GM18519 (cell line): ENCODE measurements around the gene TANGO6.
"Not testable (repeated sequence)": the region's sequence is repeated elsewhere in the genome, so short reads cannot be mapped to it uniquely, and the experiment has no call there.

ENCODE experiments used
- ATAC-seq: cut with Tn5 transposase; IDR thresholded peaks from one replicate; pipeline ENCODE4 v1.9.1; 2021; ENCODE audit warnings: mild to moderate bottlenecking, moderate library complexity; ENCODE audit not compliant: unreplicated experiment, low FRiP score

The TANGO6 gene

DNA sequence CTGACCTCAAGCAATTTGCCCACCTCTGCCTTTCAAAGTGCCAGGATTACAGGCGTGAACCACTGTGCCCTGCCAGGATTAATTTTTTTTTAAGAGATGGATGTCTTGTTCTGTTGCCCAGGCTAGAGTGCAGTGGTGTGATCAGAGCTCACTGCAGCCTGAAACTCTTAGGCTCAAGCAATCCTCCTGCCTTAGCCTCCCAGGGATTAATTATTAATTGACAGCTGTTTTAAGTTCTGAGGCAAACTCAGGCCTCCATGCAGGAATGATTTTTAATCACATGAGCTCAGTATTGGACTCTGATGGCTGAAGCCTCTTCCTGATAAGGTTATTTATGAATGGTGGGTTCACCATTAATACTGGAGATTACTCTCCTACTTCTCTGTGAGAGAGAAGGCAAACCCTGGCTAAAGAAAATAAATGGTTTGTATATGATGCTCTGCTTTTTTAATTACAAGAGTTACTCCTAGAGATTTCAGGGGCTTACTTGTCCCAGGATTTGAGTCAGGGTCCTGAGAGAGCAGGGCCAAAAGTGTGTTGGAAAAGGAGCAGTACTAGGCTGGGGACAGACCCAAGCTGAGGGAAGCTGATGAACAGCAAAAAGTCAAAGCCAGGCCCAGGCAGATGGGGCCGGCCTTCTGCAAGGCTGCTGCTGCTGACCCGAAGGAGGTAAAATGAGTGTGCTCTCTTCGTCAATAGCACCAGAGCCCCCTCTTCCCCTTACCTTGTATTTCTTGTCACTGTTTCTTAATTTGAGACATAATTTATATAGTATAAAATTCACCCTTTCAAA is 205.2 kb downstream of the TANGO6 start:
- ATAC-seq: no peak

DNA sequence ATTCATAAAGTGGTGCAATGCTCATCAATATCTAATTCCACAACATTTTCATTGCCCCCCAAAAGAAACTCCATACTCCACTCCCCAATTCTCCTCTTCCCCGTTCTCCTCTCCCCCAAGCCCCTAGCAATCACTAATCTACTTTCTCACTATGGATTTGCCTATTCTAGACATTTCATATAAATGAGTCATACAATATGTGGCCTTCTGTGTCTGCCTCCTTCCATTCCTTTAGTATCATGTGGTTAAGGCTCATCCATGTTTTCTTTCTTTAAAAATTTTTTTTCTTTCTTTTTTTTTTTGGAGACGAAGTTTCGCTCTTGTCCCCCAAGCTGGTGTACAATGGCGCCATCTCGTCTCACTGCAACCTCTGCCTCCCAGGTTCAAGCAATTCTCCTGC is 205.8 kb downstream of the TANGO6 start:
- ATAC-seq: no peak

DNA sequence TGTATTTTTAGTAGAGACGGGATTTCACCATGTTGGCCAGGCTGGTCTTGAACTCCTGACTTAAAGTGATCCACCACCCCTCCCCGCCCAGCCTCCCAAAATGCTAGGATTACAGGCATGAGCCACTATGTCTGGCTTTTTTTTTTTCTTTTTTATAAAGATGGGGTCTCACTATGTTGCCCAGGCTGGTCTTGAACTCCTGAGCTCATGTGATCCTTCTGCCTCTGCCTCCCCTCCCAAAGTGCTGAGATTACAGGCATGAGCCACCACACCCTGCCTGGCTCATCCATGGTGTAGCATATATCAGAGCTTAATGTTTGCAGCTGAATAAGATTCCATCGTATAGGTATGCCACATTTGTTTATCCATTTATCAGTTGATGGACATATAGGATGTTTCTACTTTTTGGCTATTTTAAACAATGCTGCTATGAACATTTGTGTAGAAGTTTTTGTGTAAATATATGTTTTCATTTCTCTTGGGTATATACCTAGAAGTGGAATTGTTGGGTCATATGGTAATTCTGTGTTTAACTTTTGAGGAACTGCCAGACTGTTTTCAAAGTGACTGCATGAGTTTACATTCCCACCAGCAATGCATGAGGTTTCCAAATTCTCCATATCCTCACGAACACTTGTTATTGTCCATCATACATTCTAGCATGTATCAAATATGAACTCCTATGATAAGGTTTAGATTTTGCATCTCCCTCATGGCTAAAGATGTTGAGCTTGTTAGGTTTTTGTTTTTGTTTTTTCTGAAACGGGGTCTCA is 206.5 kb downstream of the TANGO6 start:
- no peak for ATAC-seq

DNA sequence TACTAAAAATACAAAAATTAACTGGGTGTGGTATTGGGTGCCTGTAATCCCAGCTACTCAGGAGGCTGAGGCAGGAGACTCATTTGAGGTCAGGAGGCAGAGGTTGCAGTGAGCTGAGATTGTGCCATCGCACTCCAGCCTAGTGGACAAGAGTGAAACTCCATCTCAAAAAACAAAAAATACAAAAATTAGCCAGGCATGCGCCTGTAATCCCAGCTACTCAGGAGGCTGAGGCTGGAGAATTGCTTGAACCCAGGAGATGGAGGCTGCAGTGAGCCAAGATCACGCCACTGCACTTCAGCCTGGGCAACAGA is 208.1 kb downstream of the TANGO6 start:
- ATAC-seq: not testable (repeated sequence)

DNA sequence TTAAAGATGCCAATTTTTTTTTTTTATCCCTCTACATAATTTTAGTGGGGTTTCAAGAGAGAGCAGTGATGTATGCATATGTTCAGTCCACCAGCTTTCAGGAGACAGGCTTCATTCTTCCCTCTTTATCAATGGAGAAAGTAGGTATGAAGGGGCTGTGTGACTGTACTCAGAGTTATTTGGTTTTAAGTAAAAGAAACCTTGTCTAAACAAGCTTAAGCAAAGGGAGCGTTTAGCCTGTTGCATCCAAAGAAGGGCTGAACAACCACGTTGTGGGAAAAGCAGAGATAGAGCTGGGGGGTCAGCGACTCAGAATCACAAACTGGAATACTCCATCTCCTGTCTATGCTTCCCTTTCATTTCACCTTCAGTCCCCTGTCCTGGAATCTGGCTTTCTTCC is 211.7 kb downstream of the TANGO6 start:
- ATAC-seq: no peak

DNA sequence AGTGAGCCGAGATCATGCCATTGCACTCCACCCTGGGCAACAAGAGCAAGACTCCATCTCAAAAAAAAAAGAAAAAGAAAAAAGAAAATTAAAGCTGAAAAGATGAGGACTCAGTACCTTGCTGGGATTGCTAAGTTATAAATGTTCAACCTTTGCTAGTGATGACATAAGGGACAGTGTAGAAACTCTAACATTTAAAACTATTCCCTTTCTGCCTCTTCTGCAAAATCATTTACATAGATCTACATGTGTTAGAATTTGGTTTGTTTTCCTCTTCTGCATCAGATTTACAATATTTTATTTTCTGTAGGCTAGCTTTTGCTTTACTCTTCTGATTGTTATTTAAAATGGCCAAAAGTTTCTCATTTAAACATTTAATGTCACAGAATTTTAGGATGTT is 212.6 kb downstream of the TANGO6 start:
- ATAC-seq: no peak

DNA sequence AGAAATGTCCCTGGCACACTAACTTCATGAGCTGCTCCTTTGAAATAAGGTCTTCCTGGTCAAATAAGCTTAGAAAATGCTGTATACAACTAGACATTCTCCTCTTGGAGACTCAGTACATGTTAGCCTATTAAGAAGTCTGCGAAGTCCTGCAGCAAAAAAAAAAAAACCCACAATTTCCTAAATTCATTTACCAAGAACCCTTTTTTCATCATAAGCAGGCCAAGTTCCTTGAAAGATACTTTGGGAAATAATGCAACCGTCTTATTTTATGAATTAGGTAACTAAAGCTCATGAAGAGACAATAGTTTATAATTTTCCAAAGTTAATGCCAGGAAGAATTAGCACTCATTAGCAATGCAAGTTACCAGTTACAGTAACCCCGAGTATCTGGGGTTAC is 213.1 kb downstream of the TANGO6 start:
- no peak for ATAC-seq

DNA sequence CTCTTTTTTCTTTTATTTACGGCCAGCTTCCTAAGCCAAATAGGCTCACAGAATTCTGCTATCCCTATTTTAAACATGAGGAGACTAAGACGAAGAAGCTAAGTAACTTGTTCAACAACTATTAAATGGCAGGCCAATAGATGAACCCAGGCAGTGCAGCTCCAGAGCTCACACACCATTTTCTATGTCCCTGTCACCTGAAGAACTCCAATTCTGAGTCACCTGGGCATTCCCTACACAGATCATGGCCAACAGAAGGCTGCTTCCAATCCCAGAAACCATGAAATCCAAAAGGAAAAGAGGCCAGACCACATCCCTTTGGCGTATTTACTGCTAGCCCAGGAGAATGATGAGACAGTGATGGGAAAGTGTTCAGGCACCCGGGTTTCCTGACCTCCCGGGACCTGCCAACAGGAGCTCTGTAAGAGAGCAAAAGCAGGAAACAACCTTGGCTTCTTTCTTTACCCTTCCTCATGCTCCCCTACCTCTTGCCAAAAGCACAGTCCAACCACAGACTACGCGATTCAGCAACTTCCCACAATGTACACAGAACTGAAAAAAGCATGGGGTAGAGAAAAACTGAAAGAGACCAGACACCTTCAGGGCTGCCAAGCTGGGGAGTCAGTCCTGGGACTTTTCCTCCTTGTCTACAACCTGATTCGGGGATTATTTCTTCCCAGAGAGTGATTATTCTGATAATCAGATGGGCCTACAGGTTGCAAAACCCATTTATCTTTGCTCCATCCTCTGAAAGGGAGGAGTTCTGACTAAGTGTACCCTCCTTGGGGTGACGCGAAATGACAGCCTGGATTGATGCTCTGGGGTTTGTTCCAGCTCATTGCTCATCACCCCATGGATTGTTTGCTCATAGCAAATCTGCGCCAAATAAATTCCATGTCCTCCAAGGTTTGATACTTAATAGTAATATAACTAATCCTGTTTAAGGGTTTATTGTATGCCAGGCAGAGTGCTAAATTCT is 214.4 kb downstream of the TANGO6 start:
- ATAC-seq: no peak

DNA sequence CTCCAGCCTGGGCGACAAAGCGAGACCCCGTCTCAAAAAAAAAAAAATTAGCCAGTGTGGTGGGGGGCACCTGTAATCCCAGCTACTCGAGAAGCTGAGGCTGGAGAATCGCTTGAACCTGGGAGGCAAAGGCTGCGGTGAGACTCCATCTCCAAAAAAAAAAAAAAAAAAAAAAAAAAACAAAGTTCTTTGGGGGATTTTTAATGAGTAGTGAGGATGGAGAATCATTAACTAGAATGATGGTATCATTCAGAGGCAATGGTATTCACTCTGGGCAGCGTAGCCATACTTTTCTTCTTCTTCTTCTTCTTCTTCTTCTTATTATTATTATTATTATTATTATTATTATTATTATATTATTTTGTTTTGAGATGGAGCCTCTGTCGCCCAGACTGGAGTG is 220.2 kb downstream of the TANGO6 start:
- ATAC-seq: not testable (repeated sequence)

DNA sequence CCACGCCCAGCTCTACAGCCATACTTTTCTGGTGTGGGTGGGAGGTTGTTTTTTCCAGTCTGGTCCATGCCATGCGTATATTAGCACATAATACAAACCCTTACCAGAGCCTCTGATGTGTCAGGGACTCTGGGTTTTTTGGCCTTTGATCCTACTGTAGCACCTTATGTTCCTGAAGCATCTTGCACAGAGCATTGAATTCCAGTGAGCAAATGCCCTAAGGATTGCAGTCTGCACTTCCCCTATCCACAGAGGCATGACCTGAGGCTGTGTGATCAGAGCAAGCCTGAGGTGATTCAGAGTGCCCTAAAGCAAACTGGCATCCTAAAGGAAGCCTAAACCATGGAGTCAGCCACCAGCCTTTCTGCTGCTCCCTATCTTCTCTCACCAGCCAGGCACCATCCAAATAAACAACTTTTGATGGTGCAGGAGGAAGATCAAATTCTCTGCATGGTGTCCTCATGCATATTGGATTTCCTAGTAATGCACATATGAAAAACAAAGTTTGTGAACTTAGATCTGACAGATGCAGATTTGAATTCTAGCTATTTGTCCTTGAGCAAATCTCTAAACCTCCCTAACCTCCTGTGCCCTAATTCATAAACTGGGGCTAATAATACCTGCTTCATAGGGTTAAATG is 220.9 kb downstream of the TANGO6 start:
- no peak for ATAC-seq

DNA sequence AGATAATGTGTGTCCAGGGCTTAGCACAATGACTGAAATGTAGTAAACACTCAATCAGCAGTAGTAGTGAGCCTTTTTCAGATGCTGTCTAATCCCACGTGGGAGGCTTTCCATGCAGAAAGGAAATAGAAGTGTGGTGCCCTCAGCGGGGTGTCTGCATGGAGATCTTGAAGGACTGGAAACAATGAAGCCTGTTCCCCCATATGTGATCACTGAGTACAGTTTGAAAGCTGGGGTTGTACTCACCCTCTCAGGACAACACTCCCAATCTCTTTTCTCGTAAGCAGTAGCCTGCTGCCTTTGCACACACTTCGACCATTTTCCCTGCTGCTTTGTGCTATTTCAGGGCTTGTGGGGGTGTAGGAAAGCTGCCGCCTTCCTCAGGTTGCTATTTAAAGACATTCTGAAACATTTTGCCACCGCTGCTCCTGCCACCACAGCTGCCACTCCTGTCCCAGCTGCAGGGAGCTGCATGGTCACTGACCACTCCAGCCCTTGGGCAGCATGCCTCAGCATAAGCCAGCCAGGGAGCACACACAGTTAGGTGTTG is 221.5 kb downstream of the TANGO6 start:
- no peak for ATAC-seq

DNA sequence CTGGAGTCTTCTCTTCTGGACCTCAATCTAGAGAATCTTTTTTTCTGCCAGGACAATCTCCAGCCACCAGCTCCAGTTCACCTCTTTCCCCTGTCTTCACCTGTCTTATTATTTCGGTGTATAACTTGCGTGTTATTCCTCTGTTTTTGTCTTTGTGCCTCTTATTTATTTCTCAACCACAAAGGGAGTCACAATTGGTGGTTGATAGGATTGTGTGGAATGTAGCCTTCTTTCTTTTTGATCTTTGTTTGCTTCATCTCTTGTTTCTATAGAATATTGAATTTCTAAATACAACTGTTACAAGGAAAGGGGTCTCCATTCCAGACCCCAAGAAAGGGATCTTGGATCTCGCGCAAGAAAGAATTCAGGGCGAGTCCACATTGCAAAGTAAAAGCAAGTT is 226.2 kb downstream of the TANGO6 start:
- no peak for ATAC-seq

DNA sequence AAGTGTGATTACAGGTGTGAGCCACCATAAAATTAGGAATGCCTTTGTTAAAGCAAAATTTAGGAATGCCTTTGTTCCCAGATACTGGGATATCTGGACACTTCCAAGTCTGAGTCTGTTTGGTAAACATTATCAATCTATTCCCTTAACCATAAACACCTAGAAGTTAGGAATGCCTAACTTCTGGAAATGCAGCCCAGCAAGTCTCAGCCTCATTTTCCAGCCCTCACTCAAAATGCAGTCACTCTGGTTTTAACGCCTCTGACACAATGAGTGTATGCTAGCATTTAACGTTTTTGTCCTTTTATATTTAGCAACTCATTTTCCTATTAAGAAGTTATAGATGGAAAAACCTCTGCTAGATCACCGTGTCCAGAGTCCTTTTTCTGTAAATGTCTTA is 227.7 kb downstream of the TANGO6 start:
- no peak for ATAC-seq

DNA sequence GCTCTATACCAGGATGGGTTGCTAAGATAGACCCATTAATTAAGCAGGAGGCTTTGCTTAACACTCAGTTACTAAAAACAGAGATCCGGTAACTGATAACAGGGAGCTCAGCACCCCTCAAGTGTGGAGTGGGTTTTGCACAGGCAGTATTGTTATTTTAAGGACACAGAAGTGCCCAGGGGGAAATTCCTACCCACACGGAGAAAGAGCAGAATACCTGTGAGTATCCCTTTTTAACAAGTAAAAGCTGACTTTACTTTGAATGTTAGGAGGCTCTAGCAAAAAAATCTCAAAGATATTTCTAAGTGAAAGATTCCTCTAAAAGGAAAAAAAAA is 229.3 kb downstream of the TANGO6 start:
- no peak for ATAC-seq

DNA sequence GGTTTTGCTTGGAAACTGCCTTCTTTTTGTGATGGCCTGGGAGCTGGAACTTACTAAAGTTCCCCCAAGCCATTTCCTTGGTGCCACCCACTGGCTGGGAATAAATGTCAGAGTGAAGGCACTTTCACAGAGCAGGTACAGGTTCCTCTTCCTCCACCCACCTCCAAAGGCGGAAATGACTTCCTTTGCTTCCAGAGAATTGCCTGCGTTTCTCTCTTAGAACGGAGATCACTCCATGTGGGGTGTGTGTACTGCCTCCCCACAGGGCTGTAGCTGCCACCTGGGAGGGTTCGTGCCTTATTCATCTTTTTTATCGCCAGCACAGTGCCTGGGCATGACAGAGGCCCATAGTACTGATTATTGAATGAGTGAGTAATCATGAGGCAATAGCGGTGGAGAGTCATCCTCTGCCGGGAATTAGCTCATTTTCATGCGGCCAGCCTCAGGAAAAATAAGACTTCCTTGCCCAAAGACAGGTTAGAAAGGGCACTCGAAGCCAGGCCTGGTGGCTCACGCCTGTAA is 229.9 kb downstream of the TANGO6 start:
- no peak for ATAC-seq

DNA sequence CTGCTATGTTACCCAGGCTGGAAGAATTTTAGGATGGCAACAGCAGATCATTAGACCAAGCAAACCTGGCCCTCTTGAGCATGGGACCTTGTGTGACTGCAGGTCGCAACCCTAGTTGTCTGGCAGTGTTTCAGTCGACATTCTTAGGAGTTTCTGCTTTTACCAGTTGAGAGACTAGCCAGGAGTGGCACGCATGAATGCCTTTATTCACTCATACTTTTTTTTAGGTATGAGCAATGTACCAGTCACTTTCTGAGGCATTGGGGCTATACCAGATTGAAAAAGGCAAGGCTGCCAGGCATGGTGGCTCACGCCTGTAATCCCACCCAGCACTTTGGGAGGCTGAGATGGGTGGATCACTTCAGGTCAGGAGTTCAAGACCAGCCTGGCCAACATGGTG is 233.9 kb downstream of the TANGO6 start:
- no peak for ATAC-seq

DNA sequence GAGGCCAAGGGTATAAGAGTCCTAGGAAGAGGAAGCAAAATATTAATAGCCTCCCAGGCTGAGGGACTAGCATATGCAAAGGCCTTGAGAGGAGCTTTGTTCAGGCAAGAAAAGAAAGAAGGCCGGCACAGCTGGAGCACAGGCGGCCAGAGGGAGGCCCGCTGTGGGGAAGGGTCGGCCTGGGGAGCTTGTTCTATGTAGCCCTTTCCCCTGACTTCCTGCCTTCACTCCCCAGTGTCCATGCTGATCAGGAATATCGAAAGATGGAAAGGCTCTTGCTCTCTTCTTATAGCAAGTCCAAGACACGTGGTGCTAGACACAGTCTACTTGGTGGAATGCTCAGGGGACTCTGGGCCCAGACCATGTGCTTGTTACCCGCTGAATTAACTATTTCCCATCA is 234.7 kb downstream of the TANGO6 start:
- ATAC-seq: no peak

DNA sequence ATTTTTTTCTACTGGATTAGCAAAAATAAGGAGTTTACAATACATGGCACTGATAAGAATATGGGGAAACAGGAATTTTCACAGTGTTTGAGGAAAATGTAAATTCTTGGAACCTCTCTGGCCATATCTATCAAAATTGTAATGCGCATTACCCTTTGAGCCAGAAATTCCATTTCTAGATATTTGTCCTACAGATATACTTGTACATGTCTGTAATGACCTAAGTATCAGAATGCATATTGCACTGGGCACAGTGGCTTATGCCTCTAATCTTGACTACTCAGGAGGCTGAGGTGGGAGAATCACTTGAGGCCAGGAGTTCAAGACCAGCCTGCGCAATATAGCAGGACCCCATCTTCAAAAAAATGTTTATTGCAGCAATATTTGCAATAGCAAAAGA is 236.4 kb downstream of the TANGO6 start:
- ATAC-seq: no peak

DNA sequence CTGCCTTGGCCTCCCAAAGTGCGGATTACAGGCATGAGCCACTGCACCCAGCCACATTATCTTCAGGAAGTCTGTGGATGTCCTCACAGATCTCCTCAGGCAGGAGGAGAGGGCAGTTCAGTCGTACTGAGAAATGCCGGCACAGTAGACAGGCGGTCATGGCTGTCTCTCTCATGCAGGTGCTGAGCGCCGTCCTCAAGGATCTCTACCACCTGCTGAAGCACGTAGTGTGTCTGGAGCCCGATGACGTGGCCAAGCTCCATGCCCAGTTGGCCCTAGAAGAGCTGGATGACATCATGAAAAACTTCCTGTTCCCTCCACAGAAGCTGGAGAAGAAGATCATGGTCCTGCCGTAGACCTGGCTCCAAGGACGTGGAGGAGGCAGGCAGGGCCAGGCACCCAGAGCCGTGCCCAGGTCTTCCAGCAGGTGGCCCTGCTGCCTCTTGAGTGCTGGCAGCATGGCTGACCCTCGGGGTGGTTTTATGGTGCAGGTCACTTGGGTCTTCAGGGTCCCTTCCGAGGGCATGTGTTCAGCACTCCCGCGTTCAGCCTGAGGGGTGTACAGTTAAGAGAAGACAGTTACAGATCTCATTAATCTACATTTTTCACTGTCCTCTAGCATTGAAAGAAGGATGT is 240.1 kb downstream of the TANGO6 start:
- ATAC-seq: no peak

DNA sequence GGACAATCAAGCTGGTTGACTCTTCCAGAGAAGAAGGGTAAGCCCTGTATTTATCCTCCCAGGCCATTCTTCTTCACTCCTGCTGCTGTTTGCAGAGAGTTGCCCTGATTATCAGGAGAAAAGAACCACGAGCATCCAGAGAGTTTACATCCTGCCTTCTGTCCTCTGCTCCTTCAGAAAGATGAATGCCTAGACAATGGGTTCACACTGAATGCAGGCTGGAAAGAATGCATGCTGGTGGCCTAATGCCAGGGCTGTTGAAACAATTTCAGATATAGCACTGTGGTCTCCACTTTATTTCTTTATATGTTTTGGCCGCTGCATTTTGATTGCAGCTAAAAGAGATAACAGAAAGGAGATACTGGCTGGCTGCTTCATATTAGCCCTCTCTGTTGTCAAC is 241.0 kb downstream of the TANGO6 start:
- ATAC-seq: no peak
